Upper lobe of left lung (tissue), 6 donors: ENCODE data around the gene ARMS2. TPM values are rescaled to one million over a fixed set of nuclear protein-coding genes. Genes with fewer than 3 reads are reported as not detected.

Experiments
- ATAC-seq, 2 donors: fragments of 200-7000 bp; cut with Tn5 transposase; one replicate each; pipeline ENCODE4 v1.9.1; 2022; ENCODE audit warnings: mild to moderate bottlenecking in 2 of 2, moderate library complexity in 2 of 2; ENCODE audit not compliant: low FRiP score in 2 of 2
- DNase-seq, 2 donors: peaks; one replicate each; pipeline ENCODE4 v3.0.0-alpha.2; 2019 to 2020
- H3K27ac ChIP-seq, 4 donors: fragments of 200-600 bp; sonication (generic); one replicate each; pipeline ENCODE4 v1.5.1; 2016 to 2019
- H3K27me3 ChIP-seq, 4 donors: fragments of 200-600 bp; sonication (generic); one replicate each; pipeline ENCODE4 v1.5.1; 2017 to 2019
- H3K36me3 ChIP-seq, 4 donors: fragments of 200-600 bp; sonication (generic); one replicate each; pipeline ENCODE4 v1.5.1; 2016 to 2019
- H3K4me1 ChIP-seq, 4 donors: fragments of 200-600 bp; sonication (generic); one replicate each; pipeline ENCODE4 v1.5.1; 2018 to 2019
- H3K4me3 ChIP-seq, 4 donors: fragments of 200-600 bp; sonication (generic); one replicate each; pipeline ENCODE4 v1.5.1; 2017 to 2019; ENCODE audit warnings: mild to moderate bottlenecking in 2 of 4, moderate library complexity in 1 of 4
- H3K9me3 ChIP-seq, 4 donors: fragments of 200-600 bp; sonication (generic); one replicate each; pipeline ENCODE4 v1.5.1; 2018 to 2019
- EP300 ChIP-seq, 4 donors: sonication (generic); formaldehyde crosslinking; IDR thresholded peaks; one replicate each; pipeline ENCODE4 v1.5.1; 2017; ENCODE audit warnings: antibody characterized with exemption in 4 of 4, control low read depth in 2 of 4
- POLR2A ChIP-seq, 4 donors: fragments of 450-650 bp; IDR thresholded peaks; one replicate each; pipeline ENCODE4 v1.5.1; 2016 to 2017; ENCODE audit warnings: antibody characterized with exemption in 4 of 4, mild to moderate bottlenecking in 2 of 4
- POLR2AphosphoS5 ChIP-seq, 2 donors: sonication (generic); formaldehyde crosslinking; IDR thresholded peaks; one replicate each; pipeline ENCODE4 v1.5.1; 2017; ENCODE audit warnings: antibody characterized with exemption in 2 of 2
- WGBS, 2 donors: methylation state at CpG; one replicate each; pipeline ENCODE4 v1.1.5; 2017 to 2018; 5-methylcytosine and 5-hydroxymethylcytosine counted together
- total RNA-seq, 6 donors: library from RNA; depleted of rRNA in 4 of 6; stranded (reverse); fragments of >200 nt in 4 of 6; gene quantifications; one replicate each; pipeline versions ENCODE4 v1.1.0 to v1.2.1, GENCODE V29; 2016 to 2021
- TF ChIP-seq, protein P1 (sequence below), 6 experiments: fragments of 450-650 bp in 4 of 6; fragments of 200-600 bp in 2 of 6; sonication (generic) in 2 of 6; IDR thresholded peaks; one replicate each; pipeline ENCODE4 v1.5.1; 2016 to 2019; ENCODE audit warnings: antibody characterized with exemption in 6 of 6
- donor health status: DM: no; HTN: no; CAD: no; lungs with moderate emphysema.
- donor health status: DM: no; HTN: yes; CAD: no; lungs with severe emphysema.

Gene ARMS2
- total RNA-seq, 6 donors from 2014 or later: not detected

DNA sequence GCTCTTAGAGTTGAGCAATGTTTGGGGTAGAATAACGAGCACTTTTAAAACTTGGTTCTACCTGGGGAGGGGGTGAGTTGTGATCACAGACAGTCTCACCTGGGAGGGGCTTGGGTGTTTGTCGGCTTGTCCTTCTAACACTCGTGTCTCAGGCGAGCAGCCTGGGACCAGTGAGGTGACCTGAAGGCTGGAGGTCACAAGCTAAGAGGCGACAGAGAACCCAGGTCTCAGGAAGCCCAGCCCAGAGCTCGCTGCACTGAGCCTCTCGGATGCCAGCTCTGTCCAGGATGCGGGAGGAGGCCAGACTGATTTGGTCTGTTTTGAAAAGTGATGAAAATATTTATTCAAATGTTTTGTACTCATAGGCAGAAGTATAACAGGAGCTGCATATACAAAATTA, 18.7 kb downstream of the ARMS2 start:
- WGBS, 2 donors: 59 to 69% methylated on average over 6 to 8 of the region's 8 CpGs
- Histone ChIP-seq H3K36me3 (no peaks in the 10 kb centered on the region), H3K27ac (no peak overlapping the region), H3K27me3 (no peaks in the 10 kb centered on the region), H3K4me1 (peaks cover 28 to 42% (median 32%) of the 10 kb centered on the region in 4 donors), H3K9me3 (no peaks in the 10 kb centered on the region), H3K4me3 (no peak overlapping the region)
- ATAC-seq: no peak
- TF ChIP-seq POLR2AphosphoS5 (IDR thresholded peaks at IDR 0.05) (no peak), EP300 (IDR thresholded peaks at IDR 0.05) (no peak), POLR2A (IDR thresholded peaks at IDR 0.05) (no peak)
- TF ChIP-seq, protein P1, sequence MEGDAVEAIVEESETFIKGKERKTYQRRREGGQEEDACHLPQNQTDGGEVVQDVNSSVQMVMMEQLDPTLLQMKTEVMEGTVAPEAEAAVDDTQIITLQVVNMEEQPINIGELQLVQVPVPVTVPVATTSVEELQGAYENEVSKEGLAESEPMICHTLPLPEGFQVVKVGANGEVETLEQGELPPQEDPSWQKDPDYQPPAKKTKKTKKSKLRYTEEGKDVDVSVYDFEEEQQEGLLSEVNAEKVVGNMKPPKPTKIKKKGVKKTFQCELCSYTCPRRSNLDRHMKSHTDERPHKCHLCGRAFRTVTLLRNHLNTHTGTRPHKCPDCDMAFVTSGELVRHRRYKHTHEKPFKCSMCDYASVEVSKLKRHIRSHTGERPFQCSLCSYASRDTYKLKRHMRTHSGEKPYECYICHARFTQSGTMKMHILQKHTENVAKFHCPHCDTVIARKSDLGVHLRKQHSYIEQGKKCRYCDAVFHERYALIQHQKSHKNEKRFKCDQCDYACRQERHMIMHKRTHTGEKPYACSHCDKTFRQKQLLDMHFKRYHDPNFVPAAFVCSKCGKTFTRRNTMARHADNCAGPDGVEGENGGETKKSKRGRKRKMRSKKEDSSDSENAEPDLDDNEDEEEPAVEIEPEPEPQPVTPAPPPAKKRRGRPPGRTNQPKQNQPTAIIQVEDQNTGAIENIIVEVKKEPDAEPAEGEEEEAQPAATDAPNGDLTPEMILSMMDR (IDR thresholded peaks at IDR 0.05): no peak
- DNase-seq: no peak

DNA sequence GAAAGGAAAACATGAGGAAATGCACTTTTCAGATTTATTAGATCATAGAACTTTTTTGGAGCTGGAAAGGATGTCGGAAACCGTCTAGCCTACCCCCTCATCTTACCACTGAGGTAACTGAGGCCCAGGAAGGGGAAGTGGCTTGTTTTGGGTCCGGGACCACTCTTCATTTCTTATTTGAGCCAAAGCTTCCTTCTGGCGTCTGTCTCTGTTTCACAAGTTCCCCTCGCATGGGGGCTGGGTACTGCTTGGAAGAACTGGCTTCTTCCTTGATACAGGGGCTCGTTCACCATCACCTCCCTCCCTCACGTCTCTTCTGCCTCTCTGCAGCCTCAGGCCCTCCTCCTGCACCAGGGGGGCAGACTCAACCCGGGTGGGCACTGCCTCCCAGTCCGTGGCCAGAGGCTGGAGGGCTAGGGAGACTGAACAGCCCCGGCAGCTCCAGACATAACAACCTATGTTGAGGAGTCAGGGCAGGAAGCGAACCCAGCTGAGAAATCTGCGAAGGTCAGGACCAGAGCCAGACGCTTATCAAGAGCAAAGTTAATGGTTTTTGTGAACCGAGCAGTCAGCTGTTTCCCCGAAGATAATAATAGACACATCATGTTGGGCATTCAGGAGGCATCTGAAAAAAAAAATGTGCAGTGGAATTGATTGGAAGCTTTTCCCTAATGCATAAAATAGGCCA, 19.8 kb downstream of the ARMS2 start:
- Histone ChIP-seq H3K4me3 (no peak overlapping the region), H3K9me3 (no peaks in the 10 kb centered on the region), H3K27ac (peak overlapping the region in 2 of 4 donors; percentile 55 to 67), H3K36me3 (no peaks in the 10 kb centered on the region), H3K4me1 (peaks cover 25 to 36% (median 28%) of the 10 kb centered on the region in 4 donors), H3K27me3 (no peaks in the 10 kb centered on the region)
- TF ChIP-seq, protein P1 (IDR thresholded peaks at IDR 0.05): no peak
- TF ChIP-seq EP300 (IDR thresholded peaks at IDR 0.05): no peak
- no peak for TF ChIP-seq POLR2AphosphoS5 (IDR thresholded peaks at IDR 0.05)
- TF ChIP-seq POLR2A (IDR thresholded peaks at IDR 0.05): no peak
- DNase-seq (no peak), ATAC-seq (no peak)
- WGBS, 2 donors: 31 to 32% methylated on average over 15 of the region's 15 CpGs

DNA sequence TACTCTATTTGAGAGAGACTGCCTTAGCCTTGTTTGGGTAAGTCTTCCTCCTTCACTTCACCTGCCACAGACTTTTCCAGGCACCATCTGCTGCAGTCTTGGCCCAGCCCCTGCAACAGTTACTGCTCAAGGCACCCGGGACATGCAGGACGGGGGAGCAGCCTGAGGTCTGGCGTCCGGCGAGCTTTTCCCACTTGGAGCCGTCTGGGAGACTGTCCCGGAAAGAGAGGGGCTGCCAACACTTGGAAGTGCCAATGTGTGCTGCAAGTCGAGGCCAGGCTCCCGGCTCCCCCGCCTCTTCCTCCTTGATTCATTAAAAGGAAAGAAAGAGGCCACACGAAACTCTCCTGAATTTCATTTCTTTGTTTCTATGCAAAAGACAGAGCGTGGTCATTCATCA, 20.6 kb downstream of the ARMS2 start:
- H3K4me3 ChIP-seq: no peak overlapping the region
- TF ChIP-seq POLR2A (IDR thresholded peaks at IDR 0.05) (no peak), EP300 (IDR thresholded peaks at IDR 0.05) (no peak), POLR2AphosphoS5 (IDR thresholded peaks at IDR 0.05) (no peak)
- TF ChIP-seq, protein P1 (IDR thresholded peaks at IDR 0.05): no peak
- peak; percentile 48 to 71 for ATAC-seq
- 30 to 39% methylated on average over 11 to 12 of the region's 12 CpGs for WGBS, 2 donors
- no peaks in the 10 kb centered on the region for H3K36me3 ChIP-seq
- peaks cover 19 to 28% (median 23%) of the 10 kb centered on the region in 4 donors for H3K4me1 ChIP-seq
- peak overlapping the region in 2 of 4 donors; percentile 10 to 67 for H3K27ac ChIP-seq
- peak in 1 of 2 donors; percentile 49 for DNase-seq
- no peaks in the 10 kb centered on the region for H3K27me3 ChIP-seq
- no peaks in the 10 kb centered on the region for H3K9me3 ChIP-seq

DNA sequence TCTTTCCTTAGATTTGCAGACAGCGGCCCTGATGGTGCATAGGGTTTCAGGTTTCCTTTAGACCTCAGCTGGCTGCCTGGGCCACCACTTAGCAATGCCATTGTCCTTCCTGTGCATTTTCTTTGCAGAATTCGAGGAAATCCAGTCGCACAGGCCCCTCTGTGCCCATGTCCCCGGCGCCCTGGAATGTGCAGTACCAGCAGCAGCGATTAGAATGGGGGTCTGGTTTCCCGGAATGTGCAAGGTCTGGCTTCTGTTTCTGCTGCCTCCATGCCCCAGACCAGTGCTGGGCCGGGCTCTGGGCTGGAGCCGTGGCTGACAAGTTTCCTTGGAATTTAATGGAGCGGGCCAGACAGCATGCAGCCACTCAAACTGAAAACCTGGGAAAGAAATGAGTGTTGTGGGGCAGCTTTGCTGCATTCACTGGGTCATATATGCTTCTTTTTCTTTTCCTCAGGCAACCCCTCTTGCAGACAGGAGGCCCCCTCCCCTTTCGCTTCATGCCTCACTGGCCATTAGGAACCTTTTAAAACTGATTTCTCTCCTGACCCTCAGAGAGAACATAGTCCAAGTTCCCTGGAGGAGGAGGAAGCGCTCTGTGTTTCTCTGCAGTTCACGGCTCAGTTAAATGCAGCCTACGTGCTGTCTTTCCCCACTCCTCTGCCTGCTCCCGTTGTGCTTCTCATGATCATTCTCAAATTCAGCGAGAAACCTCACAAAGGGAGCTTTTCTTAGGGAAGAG, 21.3 kb downstream of the ARMS2 start:
- ATAC-seq (peak in 1 of 2 donors; percentile 28), DNase-seq (peak in 1 of 2 donors; percentile 47)
- WGBS, 2 donors: 74 to 79% methylated on average over 16 of the region's 16 CpGs
- H3K27ac ChIP-seq: no peak overlapping the region
- no peaks in the 10 kb centered on the region for H3K9me3 ChIP-seq
- no peaks in the 10 kb centered on the region for H3K27me3 ChIP-seq
- no peak overlapping the region for H3K4me3 ChIP-seq
- H3K36me3 ChIP-seq: no peaks in the 10 kb centered on the region
- TF ChIP-seq EP300 (IDR thresholded peaks at IDR 0.05) (no peak), POLR2AphosphoS5 (IDR thresholded peaks at IDR 0.05) (no peak), POLR2A (IDR thresholded peaks at IDR 0.05) (no peak)
- TF ChIP-seq, protein P1 (IDR thresholded peaks at IDR 0.05): no peak
- peaks cover 18 to 26% (median 23%) of the 10 kb centered on the region in 4 donors for H3K4me1 ChIP-seq
